ENCODE results near the gene SRPK2. TPM values are rescaled to one million over a fixed set of nuclear protein-coding genes. Genes with fewer than 3 reads are reported as not detected.

SRPK2 gene
- total and polyA plus RNA-seq, 2 of the 13 experiments (the other 11 are each of a cell fraction or from before 2014, with no cell fraction given) = 10.1 to 22.3 TPM

DNA sequence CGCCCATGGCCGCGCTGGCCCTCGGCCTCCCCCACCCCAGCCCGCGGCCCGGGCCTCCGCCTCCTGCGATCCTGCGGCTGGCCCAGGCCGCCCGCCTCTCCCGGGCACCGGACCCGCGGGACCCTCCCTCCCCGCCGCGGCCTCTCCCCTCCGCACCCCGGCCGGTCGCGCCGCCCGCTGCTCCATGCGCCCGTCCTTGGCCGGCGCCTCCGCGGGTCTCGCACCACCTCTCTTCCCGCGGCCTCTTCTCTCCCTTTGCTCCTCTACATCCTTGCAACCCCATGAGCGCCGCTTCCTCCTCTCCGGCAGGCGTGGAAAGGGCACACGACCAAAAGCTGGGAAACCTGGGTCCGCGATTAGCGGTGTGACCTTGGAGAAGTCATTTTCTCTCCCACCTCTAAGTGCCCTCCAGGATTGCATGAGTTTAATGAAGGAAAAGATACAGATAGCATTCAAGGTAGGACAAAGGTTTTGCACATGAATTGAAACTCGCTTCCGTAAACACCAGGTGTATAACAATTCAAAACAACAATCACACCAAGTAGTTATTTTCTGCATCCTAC, 448 bp upstream of the SRPK2 start (continued):
- TF ChIP-seq AKAP8 (CRISPR knock-in tag; IDR thresholded peaks at IDR 0.05) = no peak
- TF ChIP-seq, protein P1, sequence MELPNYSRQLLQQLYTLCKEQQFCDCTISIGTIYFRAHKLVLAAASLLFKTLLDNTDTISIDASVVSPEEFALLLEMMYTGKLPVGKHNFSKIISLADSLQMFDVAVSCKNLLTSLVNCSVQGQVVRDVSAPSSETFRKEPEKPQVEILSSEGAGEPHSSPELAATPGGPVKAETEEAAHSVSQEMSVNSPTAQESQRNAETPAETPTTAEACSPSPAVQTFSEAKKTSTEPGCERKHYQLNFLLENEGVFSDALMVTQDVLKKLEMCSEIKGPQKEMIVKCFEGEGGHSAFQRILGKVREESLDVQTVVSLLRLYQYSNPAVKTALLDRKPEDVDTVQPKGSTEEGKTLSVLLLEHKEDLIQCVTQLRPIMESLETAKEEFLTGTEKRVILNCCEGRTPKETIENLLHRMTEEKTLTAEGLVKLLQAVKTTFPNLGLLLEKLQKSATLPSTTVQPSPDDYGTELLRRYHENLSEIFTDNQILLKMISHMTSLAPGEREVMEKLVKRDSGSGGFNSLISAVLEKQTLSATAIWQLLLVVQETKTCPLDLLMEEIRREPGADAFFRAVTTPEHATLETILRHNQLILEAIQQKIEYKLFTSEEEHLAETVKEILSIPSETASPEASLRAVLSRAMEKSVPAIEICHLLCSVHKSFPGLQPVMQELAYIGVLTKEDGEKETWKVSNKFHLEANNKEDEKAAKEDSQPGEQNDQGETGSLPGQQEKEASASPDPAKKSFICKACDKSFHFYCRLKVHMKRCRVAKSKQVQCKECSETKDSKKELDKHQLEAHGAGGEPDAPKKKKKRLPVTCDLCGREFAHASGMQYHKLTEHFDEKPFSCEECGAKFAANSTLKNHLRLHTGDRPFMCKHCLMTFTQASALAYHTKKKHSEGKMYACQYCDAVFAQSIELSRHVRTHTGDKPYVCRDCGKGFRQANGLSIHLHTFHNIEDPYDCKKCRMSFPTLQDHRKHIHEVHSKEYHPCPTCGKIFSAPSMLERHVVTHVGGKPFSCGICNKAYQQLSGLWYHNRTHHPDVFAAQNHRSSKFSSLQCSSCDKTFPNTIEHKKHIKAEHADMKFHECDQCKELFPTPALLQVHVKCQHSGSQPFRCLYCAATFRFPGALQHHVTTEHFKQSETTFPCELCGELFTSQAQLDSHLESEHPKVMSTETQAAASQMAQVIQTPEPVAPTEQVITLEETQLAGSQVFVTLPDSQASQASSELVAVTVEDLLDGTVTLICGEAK (IDR thresholded peaks at IDR 0.05) = no peak
- TF ChIP-seq, protein P1 (CRISPR knock-in tag; IDR thresholded peaks at IDR 0.05) = no peak
- TF ChIP-seq, protein P2, sequence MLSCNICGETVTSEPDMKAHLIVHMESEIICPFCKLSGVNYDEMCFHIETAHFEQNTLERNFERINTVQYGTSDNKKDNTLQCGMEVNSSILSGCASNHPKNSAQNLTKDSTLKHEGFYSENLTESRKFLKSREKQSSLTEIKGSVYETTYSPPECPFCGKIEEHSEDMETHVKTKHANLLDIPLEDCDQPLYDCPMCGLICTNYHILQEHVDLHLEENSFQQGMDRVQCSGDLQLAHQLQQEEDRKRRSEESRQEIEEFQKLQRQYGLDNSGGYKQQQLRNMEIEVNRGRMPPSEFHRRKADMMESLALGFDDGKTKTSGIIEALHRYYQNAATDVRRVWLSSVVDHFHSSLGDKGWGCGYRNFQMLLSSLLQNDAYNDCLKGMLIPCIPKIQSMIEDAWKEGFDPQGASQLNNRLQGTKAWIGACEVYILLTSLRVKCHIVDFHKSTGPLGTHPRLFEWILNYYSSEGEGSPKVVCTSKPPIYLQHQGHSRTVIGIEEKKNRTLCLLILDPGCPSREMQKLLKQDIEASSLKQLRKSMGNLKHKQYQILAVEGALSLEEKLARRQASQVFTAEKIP (CRISPR knock-in tag; IDR thresholded peaks at IDR 0.05; ENCODE audit: borderline replicate concordance) = no peak
- TF ChIP-seq NKX3-1 (CRISPR knock-in tag; IDR thresholded peaks at IDR 0.05) = no peak
- TF ChIP-seq, protein P3, sequence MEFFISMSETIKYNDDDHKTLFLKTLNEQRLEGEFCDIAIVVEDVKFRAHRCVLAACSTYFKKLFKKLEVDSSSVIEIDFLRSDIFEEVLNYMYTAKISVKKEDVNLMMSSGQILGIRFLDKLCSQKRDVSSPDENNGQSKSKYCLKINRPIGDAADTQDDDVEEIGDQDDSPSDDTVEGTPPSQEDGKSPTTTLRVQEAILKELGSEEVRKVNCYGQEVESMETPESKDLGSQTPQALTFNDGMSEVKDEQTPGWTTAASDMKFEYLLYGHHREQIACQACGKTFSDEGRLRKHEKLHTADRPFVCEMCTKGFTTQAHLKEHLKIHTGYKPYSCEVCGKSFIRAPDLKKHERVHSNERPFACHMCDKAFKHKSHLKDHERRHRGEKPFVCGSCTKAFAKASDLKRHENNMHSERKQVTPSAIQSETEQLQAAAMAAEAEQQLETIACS (CRISPR knock-in tag; IDR thresholded peaks at IDR 0.05) = no peak
- no peak for TF ChIP-seq MEIS2 (CRISPR knock-in tag; IDR thresholded peaks at IDR 0.05)
- TF ChIP-seq ZNF10 (CRISPR knock-in tag; IDR thresholded peaks at IDR 0.05; ENCODE audit: borderline replicate concordance, low read depth) = no peak
- no peak for TF ChIP-seq ZNF343 (CRISPR knock-in tag; IDR thresholded peaks at IDR 0.05)
- TF ChIP-seq, protein P4, sequence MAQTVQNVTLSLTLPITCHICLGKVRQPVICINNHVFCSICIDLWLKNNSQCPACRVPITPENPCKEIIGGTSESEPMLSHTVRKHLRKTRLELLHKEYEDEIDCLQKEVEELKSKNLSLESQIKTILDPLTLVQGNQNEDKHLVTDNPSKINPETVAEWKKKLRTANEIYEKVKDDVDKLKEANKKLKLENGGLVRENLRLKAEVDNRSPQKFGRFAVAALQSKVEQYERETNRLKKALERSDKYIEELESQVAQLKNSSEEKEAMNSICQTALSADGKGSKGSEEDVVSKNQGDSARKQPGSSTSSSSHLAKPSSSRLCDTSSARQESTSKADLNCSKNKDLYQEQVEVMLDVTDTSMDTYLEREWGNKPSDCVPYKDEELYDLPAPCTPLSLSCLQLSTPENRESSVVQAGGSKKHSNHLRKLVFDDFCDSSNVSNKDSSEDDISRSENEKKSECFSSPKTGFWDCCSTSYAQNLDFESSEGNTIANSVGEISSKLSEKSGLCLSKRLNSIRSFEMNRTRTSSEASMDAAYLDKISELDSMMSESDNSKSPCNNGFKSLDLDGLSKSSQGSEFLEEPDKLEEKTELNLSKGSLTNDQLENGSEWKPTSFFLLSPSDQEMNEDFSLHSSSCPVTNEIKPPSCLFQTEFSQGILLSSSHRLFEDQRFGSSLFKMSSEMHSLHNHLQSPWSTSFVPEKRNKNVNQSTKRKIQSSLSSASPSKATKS (CRISPR knock-in tag; IDR thresholded peaks at IDR 0.05) = no peak
- no peak for TF ChIP-seq ZNF367 (CRISPR knock-in tag; IDR thresholded peaks at IDR 0.05; ENCODE audit: borderline replicate concordance)
- TF ChIP-seq, protein P5, sequence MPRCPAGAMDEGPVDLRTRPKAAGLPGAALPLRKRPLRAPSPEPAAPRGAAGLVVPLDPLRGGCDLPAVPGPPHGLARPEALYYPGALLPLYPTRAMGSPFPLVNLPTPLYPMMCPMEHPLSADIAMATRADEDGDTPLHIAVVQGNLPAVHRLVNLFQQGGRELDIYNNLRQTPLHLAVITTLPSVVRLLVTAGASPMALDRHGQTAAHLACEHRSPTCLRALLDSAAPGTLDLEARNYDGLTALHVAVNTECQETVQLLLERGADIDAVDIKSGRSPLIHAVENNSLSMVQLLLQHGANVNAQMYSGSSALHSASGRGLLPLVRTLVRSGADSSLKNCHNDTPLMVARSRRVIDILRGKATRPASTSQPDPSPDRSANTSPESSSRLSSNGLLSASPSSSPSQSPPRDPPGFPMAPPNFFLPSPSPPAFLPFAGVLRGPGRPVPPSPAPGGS (CRISPR knock-in tag; IDR thresholded peaks at IDR 0.05) = no peak
- TF ChIP-seq ZNF703 (CRISPR knock-in tag; IDR thresholded peaks at IDR 0.05; ENCODE audit: borderline replicate concordance) = no peak
- no peak for TF ChIP-seq RARA (CRISPR knock-in tag; IDR thresholded peaks at IDR 0.05)

Measured in HepG2 (cell line).